NCI-H128 (cell line): ENCODE results near the gene ZNF133.
"Not testable (repeated sequence)": the region's sequence is repeated elsewhere in the genome, so short reads cannot be mapped to it uniquely, and the experiment has no call there.

Experiments
- DNase-seq: peaks from one replicate; lab custom pipeline; 2025; ENCODE audit not compliant: unreplicated experiment; lab: John Stamatoyannopoulos, UW

The ZNF133 gene

DNA sequence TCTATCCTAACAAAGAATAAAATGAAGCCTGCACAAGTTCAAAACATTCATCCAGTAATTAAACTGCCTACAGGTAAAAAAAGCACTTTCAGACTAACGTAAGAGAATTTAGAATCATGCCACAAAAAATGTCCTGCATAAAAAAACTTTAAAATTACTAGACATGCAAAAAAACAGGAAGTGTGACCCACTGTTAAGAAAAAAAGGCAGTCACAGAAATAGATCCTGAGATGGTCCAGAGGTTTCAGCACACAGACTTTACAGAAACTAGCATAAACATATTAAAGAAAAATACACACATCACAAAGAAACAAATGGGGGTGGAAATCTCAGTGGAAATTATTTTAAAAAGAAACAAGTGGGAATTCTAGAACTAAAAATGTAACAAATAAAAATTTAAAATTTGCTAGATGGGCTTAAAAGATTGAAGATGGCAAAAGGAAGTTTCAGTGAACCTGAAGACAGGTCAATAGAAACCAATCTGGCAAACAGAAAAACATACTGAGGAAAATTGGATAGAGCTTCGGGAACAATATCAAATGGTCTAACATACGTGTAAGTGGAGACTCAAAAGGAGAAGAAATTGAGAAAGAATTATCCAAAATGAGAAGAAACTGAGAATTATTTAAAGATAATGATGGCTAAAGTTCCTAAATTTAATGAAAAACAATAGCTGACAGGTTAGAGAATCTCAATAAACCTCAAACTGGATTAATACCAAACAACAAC, 3.4 kb upstream of the ZNF133 start:
- DNase-seq = no peak

- no peak for DNase-seq
Observed at GRCh38 chr20:18287546-18287914, 797 bp upstream of the ZNF133 start.

GRCh38 chr20:18288749-18289267, 481 bp downstream of the ZNF133 start:
- no peak for DNase-seq

GRCh38 chr20:18289306-18289705, 979 bp downstream of the ZNF133 start:
- DNase-seq = no peak

DNA sequence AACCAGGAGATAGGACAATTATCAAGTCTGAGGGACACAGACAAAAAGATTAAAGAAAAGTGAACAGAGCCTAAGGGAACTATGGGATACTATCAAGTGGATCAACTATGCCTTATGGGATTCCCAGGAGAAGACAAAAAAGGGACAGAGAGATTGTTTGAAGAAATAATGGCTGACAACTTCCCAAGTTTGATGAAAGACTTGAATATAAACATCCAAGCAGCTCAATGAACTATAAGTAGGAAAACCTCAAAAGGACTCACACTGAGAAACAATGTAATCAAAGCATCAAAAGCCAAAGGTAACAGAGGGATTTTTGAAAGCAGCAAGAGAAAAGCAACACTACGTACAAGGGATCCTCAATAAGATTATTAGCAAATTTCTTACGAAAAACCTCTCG, 11.0 kb downstream of the ZNF133 start:
- no peak for DNase-seq

DNA sequence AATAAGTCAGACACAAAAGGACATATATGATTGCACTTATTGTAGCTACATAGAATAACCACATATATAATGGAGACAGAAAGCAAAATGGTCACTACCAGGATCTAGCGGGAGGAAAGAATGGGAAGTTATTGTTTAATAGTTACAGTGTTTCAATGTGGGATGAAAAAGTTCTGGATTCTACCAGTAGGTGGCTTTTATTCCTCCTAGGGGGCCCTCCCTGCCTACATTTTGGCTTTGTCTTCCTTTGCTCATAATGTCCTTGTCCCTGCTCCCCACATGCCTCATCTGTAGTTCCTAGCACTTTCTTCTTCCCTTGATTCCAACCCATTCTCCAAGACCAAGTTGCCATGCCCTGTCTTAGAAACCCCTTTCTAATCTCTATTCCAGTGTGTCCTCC, 16.3 kb downstream of the ZNF133 start:
- DNase-seq = no peak

DNA sequence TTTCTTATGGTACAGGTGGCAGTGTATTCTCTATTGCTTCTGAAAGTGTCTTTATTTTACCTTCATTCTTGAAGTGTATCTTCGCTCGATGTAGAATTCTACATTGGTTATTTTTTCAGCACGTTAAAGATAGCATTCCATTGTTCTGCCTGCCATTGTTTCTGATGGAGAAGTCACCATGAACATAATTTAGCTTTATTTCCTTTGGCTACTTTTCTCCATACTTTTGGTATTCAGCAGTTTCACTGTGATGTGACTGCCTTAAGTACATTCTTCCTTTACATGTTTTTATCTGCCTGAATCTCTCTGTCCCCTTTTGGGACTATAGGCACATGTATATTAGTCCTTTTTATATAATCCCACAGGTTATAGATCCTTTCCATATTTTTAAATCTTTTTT, 19.0 kb downstream of the ZNF133 start:
- DNase-seq = no peak

GRCh38 chr20:18310051-18310450, 21.7 kb downstream of the ZNF133 start:
- no peak for DNase-seq

- no peak for DNase-seq
Observed at GRCh38 chr20:18310592-18310991, 22.3 kb downstream of the ZNF133 start.

DNA sequence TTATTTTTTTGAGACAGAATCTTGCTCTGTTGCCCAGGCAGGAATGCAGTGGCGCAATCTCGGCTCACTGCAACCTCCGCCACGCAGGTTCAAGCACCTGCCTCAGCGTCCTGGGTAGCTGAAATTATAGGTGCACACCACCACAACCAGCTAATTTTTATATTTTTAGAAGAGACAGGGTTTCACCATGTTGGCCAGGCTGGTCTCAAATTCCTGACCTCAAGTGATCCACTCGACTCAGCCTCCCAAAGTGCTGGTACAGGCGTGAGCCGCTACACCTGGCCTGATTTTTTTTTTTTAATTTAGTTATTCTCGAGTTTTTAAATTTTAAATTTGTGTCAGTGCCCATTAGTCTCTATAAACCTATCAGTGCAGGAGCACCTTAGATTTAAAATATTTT, 24.4 kb downstream of the ZNF133 start:
- no peak for DNase-seq

DNA sequence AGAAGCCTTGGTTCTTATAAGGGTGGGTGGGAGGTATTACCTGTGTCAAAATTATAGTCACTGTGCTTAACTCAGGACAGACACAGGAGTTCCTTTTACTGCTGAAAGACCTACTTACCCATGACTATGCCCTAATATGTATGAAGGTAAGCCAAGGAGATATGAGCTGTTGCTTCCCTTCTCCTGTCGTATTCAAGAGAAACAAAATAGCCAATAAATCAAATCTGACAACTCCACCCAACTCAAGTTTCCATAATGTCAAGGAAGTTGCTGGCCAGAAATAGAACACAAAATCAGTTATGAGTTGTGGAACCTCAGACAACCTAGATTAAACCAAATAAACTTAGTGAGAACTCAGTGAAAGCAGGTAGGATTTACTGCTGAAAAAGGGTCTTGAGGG, 25.1 kb downstream of the ZNF133 start:
- no peak for DNase-seq

DNA sequence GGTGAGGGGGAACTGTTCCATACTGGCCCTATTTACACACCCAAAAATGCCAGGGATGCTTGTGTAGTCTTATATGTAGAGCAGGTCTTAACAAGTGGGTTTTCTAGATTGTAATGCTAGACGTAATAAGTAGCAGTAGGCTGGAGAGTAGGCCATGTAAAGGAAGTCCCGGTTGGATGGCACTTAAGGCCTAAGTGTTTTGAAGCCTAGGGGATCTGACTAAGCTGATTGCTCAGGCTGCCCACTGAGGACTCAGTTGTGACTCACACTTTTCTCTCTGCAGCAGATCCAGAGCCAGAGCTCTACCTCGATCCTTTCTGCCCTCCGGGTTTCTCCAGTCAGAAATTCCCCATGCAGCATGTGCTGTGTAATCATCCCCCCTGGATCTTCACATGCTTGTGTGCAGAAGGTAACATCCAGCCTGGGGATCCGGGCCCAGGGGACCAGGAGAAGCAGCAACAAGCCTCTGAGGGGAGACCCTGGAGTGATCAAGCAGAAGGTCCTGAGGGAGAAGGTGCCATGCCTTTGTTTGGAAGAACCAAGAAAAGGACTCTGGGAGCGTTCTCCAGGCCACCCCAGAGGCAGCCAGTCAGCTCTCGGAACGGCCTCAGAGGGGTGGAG, 26.6 kb downstream of the ZNF133 start:
- DNase-seq = no peak

GRCh38 chr20:18316166-18316565, 27.8 kb downstream of the ZNF133 start:
- DNase-seq = no peak

DNA sequence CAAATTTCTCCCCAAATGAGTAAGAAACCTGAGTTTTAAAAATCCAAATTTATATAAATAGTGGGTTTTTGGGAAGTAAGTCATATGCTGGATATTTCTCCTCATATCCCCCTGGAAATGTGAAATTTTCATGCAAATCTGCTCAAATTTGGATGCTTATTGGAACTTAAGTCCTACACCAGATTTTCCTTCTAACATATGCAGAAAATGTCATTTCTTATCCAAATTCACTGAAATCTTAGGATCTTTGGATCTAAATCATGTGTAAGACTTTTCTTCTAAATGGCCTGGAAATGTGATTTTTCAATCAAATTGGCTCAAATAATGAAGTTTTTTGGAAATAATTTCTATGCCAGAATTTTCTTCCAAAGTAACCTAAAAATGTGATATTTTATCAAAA, 33.0 kb downstream of the ZNF133 start:
- no peak for DNase-seq

GRCh38 chr20:18321976-18322950, 33.9 kb downstream of the ZNF133 start:
- no peak for DNase-seq

DNA sequence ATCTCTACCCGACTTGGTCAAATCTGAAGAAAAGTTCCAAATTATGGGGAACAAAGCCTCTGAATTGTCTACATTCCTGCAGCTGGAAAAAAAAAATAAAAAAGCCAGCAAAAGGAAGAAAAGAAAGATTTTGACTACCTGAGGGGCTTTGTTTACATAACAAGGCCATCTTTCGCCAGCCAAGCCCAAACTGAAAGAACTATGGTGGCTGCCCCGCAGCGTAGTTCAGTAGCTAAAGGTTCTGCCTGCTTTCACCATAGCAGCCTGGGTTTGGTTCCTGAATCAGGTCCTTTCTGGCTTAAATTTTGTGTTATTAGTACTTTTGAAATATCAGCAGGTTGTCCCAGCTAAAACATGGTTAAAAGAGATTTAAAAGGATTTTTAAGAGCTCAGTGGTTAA, 35.4 kb downstream of the ZNF133 start:
- DNase-seq = no peak

GRCh38 chr20:18324596-18325089, 36.3 kb downstream of the ZNF133 start:
- no peak for DNase-seq

DNA sequence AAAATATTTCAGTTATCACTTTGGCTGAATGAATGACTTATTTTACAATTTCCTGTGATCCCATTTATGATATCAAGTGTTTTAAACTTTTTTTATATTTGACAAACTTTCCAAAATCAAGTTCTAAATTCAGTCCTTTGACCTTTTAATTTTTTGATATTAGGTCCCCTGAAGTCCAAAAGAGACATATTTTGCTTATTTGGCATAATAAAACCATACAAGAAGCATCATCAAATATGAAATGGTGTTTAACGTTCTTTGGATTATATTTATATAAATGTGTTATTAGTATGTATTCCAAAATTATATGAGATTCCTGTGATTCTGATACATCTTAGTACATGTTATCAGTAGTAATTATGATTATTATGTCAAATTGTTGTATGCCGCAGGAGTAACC, 38.7 kb downstream of the ZNF133 start:
- DNase-seq = no peak

DNA sequence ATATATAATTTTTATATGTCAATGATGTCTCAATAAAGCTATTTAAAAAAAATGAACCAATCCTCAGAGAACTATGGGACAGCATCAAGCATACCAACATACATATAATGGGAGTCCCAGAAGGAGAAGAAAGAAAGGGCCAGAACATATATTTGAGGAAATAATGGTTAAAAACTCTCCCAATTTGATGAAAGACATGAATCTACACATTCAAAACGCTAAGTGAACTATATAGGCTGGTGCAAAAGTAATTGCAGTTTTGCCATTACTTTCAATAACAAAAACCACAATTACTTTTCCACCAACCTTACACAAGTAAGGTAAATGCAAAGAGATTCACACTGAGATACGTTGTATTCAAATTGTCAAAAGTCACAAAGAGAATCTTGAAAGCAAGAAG, 43.4 kb downstream of the ZNF133 start:
- no peak for DNase-seq

- DNase-seq = not testable (repeated sequence)
Observed at GRCh38 chr20:18349749-18350148, 61.4 kb downstream of the ZNF133 start.

DNA sequence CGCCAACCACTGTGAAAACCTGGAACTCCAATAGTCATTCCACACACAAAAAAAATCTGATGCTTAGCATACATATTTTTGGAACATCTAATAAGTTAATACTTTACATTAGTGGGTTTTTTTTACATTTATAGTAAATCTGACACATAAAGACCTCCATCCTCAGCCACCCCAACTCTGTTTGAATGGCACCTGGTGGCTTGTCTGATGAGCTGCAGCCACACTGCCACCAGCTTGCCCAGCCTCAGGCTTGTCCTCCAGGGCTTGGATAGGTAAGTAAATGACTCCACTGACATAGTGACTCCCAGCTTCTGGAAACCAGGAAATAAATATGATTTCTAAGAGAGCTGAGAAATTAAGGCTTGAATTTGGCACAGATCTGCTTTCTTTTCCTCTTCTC, 71.5 kb downstream of the ZNF133 start:
- no peak for DNase-seq
